NCI-H128 (cell line): ENCODE data around the gene CPNE6.

Experiments
- DNase-seq: peaks from one replicate; lab custom pipeline; 2025; ENCODE audit not compliant: unreplicated experiment; lab: John Stamatoyannopoulos, UW

Gene CPNE6

DNA sequence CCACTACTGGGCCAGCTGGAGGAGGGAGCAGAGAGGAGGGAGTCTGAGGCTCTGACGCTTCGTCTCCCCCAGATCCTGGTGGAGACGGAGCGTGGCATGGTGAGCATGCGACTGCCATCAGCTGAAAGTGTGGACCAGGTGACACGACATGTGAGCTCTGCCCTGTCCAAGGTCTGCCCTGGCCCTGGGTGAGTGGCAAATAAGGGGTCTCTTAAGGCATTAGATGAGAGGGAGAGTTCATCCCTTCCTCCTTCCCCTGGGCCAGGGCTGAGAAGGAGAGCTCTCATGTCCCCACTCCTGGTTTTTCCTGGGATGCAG lies 17.1 kb upstream of the CPNE6 start:
- DNase-seq: no peak

DNA sequence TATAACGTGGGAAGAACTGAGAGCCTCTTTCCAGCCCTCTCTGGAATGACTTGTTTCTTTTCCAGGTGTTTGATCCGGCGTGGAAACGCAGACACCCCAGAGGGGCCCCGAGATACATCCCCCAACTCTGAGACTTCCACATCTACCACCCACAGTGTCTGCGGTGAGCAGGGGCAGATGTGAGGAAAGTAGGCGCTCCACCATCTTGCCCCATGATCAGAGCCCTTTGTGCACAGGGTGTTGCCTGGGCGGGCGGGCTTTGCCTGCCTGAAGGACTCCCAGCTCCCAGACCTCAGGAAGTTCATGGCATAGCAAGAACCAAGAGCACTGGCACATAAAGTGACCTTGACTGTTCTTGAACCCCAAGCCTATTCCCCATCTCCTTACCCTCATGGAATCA lies 16.7 kb upstream of the CPNE6 start:
- DNase-seq: no peak

DNA sequence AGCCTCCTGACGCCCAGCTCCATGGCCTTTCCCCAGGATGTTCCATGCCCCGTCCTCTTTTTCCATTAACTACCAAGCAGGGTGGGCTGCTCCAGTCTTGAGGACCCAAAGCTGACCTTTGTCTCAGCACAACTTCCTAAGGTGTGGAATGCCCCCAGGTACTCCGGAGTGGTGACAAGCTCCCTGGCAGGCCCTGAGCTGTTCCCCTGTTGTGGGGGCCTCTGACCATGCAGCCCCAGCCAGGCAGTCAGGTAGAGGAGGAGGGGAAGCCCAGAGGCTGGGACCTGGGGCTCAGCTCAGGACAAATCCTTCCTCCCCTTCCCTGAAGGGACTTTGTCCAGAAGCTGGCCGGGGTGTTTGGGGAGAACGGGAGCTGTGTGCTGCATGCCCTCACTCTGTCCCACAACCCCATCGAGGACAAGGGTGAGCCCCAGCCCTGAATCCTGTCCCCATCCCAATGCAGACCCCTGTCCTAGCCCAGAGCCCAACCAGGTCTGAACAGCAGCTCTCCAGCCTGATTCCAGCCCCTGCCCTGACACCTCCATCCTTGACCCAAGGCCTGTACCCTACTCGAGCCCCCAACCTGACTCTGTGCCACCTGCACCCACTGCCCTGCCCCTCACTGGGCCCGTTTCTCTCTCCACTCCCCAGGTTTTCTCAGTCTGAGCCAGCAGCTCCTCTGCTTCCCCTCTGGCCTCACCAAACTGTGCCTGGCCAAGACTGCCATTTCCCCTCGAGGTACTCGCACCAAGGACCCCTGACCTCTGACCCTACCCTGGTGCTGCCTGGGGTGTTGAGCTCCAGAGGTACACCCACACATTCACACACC lies 15.2 kb upstream of the CPNE6 start:
- no peak for DNase-seq

DNA sequence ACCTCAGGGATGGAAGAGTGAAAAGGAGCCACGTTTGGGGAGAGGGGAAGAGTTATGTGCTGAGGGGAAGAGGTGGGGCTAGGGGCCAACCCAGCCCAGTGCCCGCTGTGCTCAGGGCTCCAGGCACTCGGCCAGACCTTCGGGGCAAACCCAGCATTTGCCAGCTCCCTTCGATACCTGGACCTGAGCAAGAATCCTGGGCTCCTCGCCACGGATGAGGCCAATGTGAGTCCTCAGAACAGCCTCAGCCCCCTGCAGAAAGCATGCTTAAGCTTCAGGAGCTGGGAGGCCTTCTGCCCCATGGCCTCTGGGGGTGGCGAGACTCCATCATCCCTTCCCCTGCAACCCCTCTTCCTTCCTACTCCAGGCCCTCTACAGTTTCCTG lies 14.6 kb upstream of the CPNE6 start:
- no peak for DNase-seq

DNA sequence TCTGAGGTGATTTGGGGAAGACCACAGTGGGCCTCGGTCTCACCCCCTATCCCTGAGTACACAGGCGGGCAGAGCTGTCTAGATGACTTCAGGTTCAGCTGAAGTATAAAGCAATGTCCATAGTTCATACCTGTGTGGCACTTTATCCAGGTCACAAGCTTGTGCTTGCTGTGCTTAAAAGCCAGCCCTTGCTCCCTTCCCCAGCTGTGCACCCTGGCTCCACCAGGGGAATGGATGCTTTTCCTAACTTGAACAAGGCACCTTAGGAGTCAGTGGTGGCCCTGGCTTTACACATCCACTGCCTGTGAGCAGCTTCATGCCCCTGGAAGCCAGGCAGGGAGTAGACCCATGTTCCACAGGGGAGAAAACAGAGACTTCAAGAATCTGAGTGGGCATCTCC lies 14.1 kb upstream of the CPNE6 start:
- no peak for DNase-seq

DNA sequence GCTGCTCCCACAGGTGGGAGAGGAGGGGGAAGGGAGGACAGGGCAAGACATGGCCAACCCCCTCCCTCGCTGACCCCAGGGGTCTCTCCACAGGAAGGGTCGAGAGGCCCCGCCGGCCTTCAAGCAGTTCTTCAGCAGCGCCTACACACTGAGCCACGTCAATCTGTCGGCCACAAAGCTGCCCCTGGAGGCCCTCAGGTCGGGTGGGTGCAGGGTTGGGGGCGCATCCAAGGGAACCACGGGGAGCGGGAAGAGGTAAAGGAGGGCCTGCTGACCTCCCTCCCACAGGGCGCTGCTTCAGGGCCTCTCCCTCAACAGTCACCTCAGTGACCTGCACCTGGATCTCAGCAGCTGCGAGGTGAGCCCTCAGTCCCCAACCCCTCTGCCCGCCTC lies 13.5 kb upstream of the CPNE6 start:
- DNase-seq: no peak

DNA sequence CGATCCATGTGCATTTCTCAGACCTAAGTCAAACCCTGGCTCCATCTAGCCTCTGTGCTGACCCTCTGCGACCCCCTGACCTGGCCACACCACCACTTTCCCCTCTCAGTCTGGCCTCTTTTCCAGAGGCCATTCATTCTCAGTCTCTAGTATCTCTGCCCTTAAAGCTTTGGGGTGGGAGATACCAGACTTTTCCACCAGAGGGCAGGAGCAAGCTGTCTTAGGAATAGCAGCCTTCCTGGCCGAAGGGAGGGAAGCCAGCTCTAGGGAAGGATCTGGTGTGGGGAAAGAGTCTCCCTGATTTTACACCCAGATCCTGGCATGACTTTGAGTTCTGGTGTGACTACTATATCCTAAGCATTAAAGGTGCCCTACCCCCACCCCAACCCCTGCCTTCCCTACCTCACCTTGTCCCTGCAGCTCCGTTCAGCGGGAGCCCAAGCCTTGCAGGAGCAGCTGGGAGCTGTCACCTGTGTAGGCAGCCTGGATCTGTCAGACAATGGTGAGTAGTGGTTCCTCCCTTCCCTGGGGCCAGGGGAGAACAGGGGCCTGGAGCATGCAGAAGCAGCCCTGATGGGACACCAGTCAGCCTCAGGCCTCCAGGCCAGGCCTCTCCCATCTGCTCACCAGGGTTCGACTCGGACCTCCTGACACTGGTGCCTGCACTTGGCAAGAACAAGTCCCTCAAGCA lies 13.0 kb upstream of the CPNE6 start:
- DNase-seq: peak; percentile 74

DNA sequence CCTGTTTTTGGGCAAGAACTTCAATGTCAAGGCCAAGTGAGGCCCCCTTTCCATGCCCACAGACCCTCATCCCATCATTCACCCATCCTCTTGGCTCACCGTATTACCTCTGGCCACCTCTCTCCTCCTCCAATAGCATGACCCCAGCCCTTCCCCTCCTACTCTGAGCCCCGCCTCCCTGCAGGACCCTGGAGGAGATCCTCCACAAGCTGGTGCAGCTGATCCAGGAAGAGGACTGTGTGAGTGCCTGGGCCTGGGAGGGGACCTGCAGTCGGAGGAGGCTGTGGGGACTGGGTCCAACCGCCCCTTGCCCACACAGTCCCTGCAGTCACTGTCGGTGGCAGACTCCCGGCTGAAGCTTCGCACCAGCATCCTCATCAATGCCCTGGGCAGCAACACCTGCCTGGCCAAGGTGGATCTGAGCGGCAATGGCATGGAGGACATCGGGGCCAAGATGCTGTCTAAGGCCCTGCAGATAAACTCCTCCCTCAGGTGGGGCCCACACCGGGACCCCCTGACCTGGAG lies 12.3 kb upstream of the CPNE6 start:
- no peak for DNase-seq

DNA sequence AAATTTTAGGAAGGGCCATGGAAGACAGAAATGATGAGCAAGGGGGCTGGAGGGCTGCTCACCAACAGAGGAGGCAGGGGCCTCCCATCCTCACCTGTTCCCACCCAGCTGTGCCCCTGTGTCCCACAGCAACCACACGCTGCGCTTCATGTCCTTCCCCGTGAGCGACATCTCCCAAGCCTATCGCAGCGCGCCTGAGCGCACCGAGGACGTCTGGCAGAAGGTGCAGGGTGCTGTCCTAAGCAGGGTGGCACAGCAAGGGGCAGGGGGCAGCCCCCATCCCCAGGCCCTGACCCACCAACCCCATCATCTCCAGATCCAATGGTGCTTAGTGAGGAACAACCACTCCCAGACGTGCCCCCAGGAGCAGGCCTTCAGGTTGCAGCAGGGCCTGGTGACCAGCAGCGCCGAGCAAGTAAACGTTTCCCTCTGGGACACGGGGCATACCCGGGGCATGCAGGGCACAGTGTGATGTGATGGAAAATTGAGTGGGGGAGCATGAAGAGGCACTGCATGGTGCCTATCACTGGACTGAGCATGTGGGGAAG lies 11.4 kb upstream of the CPNE6 start:
- no peak for DNase-seq

DNA sequence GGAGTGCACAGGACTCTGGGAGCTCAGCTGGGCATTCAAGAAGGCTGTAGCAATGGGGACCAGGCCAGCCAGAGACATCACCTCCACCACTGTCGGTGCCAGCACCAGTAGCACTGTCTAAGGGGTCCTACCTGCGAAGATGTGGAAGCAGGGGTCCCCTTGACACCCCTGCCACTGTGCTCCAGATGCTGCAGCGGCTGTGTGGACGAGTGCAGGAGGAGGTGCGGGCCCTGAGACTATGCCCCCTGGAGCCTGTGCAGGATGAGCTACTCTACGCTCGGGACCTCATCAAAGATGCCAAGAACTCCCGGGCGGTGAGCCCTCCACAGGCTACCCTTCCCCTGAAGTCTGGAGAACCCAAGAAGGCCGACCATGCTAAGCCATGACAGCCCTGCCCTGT lies 10.9 kb upstream of the CPNE6 start:
- no peak for DNase-seq

DNA sequence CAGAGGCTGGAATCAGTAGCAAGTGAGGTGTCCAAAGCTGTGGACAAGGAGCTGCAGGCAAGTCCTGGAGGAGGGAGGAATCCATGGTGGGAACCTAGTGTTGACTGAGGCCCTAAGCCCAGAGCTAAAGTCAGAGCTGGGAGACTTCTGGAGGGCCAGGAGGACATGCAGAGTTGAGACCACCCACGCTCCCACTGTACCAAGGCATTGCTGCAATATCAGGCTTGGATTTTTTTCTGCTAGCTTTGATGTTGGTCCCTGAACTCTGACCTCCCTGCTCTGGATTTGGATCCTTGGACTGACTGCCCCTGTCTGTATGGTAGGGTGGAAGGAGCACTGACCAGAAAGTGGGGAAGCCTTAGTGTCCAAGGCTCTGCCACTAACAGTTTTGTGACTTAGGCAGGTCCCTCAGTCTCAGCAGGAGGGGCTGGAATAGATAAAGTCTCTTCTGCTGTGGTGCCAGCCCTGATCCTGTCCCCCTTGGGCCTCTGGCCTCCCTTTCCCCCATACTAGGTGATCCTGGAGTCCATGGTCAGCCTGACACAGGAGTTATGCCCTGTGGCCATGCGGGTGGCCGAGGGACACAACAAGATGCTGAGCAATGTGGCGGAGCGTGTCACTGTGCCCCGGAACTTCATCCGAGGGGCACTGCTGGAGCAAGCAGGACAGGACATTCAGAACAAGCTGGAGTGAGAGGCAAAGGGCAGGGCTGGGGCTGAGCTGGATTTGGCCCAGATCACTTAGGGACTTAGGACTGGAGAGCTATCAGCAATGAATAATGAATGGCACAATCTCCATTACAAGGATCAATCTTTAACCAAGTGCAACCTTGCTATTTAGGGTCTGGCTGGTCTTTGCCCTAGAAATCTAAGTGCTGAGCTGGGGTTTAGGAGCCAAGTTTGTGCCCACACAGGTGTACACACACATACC lies 10.1 kb upstream of the CPNE6 start:
- DNase-seq: no peak

DNA sequence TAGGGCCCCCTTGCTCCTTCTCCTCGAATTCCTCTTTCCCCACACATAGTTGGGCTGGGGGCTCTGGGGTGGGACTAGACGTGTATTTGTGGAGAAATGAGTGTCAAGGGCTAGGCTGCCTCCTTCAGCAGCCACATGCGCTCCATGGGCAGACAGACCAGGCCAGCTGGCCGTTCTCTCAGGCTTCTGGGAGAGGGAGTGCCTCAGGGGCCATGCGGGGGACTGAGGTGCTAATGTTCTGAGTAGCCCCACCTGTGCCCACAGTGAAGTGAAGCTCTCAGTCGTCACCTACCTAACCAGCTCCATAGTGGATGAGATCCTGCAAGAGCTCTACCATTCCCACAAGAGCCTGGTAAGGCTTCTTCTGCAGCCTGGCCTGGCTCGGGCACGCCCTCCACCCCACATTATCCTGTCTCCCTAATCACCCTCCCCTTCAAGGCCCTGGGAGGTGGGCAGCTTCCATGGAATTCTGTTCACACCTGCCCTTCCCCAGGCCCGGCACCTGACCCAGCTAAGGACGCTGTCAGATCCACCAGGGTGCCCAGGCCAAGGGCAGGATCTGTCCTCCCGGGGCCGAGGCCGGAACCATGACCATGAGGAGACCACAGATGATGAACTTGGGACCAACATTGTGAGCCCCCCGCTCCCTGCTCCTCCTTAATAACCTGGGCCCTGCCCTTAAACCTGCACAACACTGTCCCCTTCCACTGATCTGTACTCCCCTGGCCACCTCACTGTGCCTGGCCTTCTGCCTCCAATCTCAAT lies 9.0 kb upstream of the CPNE6 start:
- DNase-seq: no peak

DNA sequence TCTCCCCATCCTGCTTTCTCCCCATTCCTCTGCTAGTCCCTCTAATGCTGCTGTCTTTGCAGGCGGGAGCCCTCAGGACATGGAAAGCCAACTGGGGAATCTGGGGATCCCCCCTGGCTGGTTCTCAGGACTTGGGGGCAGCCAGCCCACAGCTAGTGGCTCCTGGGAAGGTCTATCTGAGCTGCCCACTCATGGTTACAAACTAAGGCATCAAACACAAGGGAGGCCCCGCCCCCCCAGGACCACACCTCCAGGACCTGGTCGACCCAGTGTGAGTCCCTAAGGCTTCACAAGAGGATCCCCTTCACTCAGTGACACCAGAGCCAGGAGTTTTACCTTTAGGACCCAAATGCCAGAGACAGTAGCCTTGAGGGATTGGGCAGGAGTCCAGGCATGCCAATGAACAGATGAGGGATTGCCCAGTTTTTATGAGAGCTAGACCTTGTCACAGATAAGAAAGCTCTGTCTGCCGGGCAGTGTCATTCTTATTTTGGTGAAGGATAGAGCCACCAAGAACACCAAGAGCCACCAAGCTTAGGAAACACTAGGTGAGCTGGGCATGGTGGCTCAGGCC lies 8.0 kb upstream of the CPNE6 start:
- DNase-seq: no peak

DNA sequence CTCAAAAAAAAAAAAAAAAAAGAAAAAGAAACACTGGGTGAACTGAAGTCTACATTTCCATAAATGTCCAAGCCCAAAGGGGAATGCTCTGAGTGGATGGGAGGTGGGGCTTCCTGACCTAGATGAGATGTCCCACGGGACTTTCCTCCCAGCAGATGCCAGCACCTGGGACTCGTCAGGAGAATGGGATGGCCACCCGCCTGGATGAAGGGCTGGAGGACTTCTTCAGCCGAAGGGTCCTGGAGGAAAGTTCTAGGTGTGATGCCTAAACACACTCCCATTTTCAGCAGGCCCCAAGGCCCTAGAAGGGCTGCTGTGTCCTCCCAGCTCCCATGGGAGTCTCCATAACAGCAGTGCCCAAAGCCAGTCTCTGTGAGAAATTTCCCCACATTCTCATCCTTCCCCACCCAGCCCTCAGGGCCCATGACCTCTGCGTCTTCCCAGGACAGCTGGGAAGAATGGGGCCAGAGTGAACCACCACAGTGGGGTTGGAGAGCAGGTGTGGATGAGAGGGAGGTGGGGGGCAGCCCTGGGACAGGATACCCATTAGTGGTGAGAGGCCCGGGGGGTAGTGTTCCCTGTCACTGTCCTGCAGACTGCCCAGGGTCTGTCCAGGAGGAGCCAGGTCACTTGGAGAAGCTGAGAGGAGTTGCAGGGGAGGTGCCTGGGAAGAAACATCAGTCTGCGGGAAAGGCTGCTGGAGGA lies 7.1 kb upstream of the CPNE6 start:
- DNase-seq: no peak

DNA sequence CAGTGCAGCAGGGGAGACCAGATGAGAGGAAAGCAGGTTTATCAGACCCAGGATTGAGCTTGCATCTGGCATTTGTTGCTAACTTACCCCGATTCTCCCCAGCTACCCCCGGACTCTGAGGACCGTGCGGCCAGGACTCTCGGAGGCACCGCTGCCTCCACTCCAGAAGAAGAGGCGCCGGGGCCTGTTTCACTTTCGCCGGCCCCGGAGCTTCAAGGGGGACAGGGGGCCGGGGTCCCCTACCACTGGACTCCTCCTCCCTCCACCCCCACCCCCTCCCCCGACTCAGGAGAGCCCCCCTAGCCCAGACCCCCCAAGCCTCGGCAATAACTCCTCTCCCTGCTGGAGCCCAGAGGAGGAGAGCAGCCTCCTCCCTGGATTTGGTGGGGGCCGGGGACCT lies 6.5 kb upstream of the CPNE6 start:
- no peak for DNase-seq

DNA sequence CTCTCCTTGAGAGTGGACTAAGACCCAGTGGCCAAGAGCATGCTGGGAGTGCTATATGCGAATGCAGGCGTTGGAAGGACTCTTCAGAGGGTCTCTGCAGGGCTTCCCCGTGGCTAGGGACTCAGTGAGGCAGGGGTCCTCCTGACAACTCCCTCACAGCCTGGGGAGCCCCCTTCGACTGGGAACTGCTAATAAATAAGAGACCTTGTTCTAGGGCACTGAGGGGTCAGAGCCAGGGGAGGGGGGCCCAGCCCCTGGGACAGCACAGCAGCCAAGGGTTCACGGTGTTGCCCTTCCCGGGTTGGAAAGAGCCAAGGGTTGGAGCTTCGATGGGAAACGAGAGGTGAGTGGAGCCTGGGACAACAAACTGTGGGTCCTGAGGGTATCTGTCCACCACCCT lies 6.0 kb upstream of the CPNE6 start:
- no peak for DNase-seq

DNA sequence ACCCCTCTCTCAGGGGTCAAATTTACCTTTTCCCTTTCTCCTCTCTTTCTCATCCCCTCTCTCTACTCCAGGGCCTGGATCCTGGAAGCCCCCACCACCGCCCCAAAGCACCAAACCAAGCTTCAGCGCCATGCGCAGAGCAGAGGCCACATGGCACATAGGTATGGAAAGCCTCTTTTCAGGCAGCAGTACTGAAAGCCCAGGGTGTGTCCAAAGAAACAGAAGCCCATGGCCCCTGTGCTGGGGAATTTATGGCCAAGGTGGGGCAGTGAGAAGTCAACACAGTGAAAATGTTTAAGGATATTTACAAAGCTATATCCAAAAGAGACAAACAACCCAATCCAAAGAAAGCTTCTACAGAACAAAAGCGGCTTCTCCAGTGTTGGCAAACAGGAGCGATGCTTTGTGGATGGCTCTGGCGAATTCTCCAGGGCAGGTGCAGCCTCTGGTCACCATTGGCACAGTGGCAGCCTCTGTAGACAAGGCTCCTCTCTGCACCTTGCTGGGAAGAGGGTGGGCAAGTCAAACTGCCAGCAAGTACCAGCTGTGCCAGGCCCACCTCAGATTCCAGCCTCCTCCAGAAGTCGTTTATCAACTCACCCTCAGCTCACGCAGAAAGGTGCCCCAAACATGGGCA lies 4.7 kb upstream of the CPNE6 start:
- DNase-seq: no peak

DNA sequence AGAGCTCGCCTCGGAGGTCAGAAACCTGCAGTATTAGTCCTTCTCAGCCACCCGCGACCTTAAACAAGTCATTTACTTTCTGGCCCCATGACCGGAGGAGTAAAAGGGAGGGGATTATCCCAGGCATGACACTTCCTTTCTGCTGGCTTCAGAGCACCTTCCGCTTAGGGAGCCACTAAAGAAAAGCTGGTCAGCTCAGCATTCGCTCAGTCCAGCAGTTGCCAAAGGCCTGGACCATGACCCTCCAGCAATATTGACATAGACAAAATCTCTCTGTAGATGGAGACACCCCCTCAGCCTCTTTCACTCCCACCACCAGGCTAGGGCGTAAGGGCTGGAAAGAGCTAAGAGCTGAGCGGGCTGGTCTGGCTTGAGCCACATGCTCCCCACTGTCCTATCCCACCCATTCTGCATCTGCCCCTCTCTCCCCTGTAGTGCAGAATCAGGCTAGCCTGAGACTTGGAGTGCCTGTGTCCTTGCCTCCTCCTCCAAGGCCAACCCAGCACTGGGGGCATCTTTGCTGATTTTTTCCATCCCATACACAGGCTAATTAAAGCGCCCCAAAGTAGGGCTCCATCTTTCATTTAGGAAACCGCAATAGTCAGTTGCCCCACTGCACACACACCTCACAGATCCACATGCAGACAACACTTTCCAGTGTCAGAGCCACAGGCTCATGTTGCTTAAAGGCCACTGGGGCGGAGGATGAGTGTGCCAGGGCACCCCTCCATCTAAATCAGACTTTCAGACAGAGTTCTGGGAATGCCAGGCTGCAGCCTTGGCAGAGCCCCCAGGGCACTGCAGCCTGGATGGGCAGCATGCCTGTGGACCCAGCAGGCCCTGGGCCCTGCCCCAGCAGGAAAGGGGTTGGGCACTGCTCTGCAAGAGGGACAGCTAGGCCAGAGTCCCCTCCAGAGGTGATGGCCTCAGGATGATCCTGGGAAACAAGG lies 4.0 kb upstream of the CPNE6 start:
- DNase-seq: no peak
